HG03565 (cell line): ENCODE results near the gene ADAMTS20.
"Not testable (repeated sequence)": the region's sequence is repeated elsewhere in the genome, so short reads cannot be mapped to it uniquely, and the experiment has no call there.

Experiments used
- ATAC-seq: cut with Tn5 transposase; IDR thresholded peaks from one replicate; pipeline ENCODE4 v1.9.1; 2021; ENCODE audit warnings: mild to moderate bottlenecking, moderate library complexity; ENCODE audit not compliant: unreplicated experiment

Gene ADAMTS20

GRCh38 chr12:43362910-43363694 is 188.9 kb downstream of the ADAMTS20 start:
- ATAC-seq, result no peak

- ATAC-seq, result no peak
Observed at GRCh38 chr12:43361031-43361710, 190.8 kb downstream of the ADAMTS20 start.

- not testable (repeated sequence) for ATAC-seq
Observed at GRCh38 chr12:43360001-43360400, 192.0 kb downstream of the ADAMTS20 start.

GRCh38 chr12:43357141-43357540 is 194.9 kb downstream of the ADAMTS20 start:
- ATAC-seq, result no peak

GRCh38 chr12:43352001-43352400 is 200.0 kb downstream of the ADAMTS20 start:
- ATAC-seq, result no peak

GRCh38 chr12:43349863-43350262 is 202.1 kb downstream of the ADAMTS20 start:
- ATAC-seq, result no peak

- no peak for ATAC-seq
Observed at GRCh38 chr12:43348221-43348620, 203.8 kb downstream of the ADAMTS20 start.

- no peak for ATAC-seq
Observed at GRCh38 chr12:43347026-43347425, 205.0 kb downstream of the ADAMTS20 start.

GRCh38 chr12:43345023-43345422 is 207.0 kb downstream of the ADAMTS20 start:
- ATAC-seq, result no peak

GRCh38 chr12:43341785-43342313 is 210.2 kb downstream of the ADAMTS20 start:
- not testable (repeated sequence) for ATAC-seq

GRCh38 chr12:43338848-43339526 is 213.0 kb downstream of the ADAMTS20 start:
- peak; percentile 69 for ATAC-seq

- ATAC-seq, result peak; percentile 38
Observed at GRCh38 chr12:43337571-43338444, 214.2 kb downstream of the ADAMTS20 start.

- ATAC-seq, result no peak
Observed at GRCh38 chr12:43336962-43337555, 214.9 kb downstream of the ADAMTS20 start.

GRCh38 chr12:43333644-43334043 is 218.4 kb downstream of the ADAMTS20 start:
- ATAC-seq, result no peak

- no peak for ATAC-seq
Observed at GRCh38 chr12:43332977-43333640, 218.9 kb downstream of the ADAMTS20 start.

GRCh38 chr12:43331935-43332334 is 220.1 kb downstream of the ADAMTS20 start:
- ATAC-seq, result peak; percentile 54

GRCh38 chr12:43329375-43329774 is 222.6 kb downstream of the ADAMTS20 start:
- ATAC-seq, result no peak

- peak; percentile 85 for ATAC-seq
Observed at GRCh38 chr12:43325786-43326185, 226.2 kb downstream of the ADAMTS20 start.

- ATAC-seq, result no peak
Observed at GRCh38 chr12:43320281-43320680, 231.7 kb downstream of the ADAMTS20 start.

GRCh38 chr12:43318021-43318420 is 234.0 kb downstream of the ADAMTS20 start:
- no peak for ATAC-seq
